ENCODE data around the gene SLC7A6OS. TPM values are rescaled to one million over a fixed set of nuclear protein-coding genes. Genes with fewer than 3 reads are reported as not detected.

SLC7A6OS gene
- total RNA-seq, 2 donors from 2014 or later = 22.5 to 26.0 TPM

GRCh38 chr16:68249371-68249770, 61.4 kb downstream of the SLC7A6OS start:
- H3K9me3 ChIP-seq (ENCODE audit: control insufficient read depth, low read length) = no peaks in the 10 kb centered on the region
- TF ChIP-seq, protein P1, sequence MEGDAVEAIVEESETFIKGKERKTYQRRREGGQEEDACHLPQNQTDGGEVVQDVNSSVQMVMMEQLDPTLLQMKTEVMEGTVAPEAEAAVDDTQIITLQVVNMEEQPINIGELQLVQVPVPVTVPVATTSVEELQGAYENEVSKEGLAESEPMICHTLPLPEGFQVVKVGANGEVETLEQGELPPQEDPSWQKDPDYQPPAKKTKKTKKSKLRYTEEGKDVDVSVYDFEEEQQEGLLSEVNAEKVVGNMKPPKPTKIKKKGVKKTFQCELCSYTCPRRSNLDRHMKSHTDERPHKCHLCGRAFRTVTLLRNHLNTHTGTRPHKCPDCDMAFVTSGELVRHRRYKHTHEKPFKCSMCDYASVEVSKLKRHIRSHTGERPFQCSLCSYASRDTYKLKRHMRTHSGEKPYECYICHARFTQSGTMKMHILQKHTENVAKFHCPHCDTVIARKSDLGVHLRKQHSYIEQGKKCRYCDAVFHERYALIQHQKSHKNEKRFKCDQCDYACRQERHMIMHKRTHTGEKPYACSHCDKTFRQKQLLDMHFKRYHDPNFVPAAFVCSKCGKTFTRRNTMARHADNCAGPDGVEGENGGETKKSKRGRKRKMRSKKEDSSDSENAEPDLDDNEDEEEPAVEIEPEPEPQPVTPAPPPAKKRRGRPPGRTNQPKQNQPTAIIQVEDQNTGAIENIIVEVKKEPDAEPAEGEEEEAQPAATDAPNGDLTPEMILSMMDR (conservative IDR thresholded peaks at IDR 0.05) = no peak
- 94 to 97% methylated on average over 4 of the region's 4 CpGs for WGBS, 2 experiments (ENCODE audit: insufficient coverage in 1 of 2, insufficient read length in 1 of 2)
- H3K27me3 ChIP-seq (ENCODE audit: control insufficient read depth, insufficient read depth, low read length, poor library complexity, severe bottlenecking) = peaks cover 5% of the 10 kb centered on the region
- H3K9ac ChIP-seq (ENCODE audit: extremely low read depth, low read length, poor library complexity, severe bottlenecking) = no peak overlapping the region
- H3K4me3 ChIP-seq (ENCODE audit: low read length) = no peak overlapping the region
- Mint-ChIP-seq H3K4me1 (peaks cover 4% of the 10 kb centered on the region), H3K36me3 (ENCODE audit: low read depth) (peaks cover 19% of the 10 kb centered on the region), H3K4me3 (no peak overlapping the region), H3K27me3 (ENCODE audit: insufficient read depth) (peaks cover 18% of the 10 kb centered on the region), H3K27ac (no peak overlapping the region), H3K9me3 (no peaks in the 10 kb centered on the region)
- no peaks in the 10 kb centered on the region for H3K36me3 ChIP-seq (ENCODE audit: control insufficient read depth, insufficient read depth, low read length)
- DNase-seq = no peak
- H3K27ac ChIP-seq (ENCODE audit: low read depth, low read length) = no peak overlapping the region
- H3K4me1 ChIP-seq (ENCODE audit: control insufficient read depth, insufficient read depth, low read length) = peaks cover 3% of the 10 kb centered on the region

Other genes with a start within 250 kb of the SLC7A6OS start
- gene NFATC3, start 225.6 kb downstream of the SLC7A6OS start, total RNA-seq = 10 to 100 TPM; 27.4 to 30.1 TPM
- 10 to 100 TPM; 51.8 to 56.4 TPM for gene ESRP2, start 74.8 kb downstream of the SLC7A6OS start, total RNA-seq
- 1 to 10 TPM; 8.7 to 10.0 TPM for gene PLA2G15, start 65.6 kb downstream of the SLC7A6OS start, total RNA-seq
- 10 to 100 TPM; 43.6 to 47.2 TPM for gene SLC7A6, start 46.4 kb downstream of the SLC7A6OS start, total RNA-seq
- gene PRMT7, start 73 bp upstream of the SLC7A6OS start, total RNA-seq = 10 to 100 TPM; 63.9 to 68.5 TPM
- under 1 TPM in 1 of 2 donors, not detected in 1; 0.07 TPM for gene SMPD3, start 137.6 kb upstream of the SLC7A6OS start, total RNA-seq
- gene ZFP90, start 228.3 kb upstream of the SLC7A6OS start, total RNA-seq = 10 to 100 TPM; 20.4 to 33.2 TPM